GM19351 (cell line): ENCODE data around the gene SNAPC2.

ENCODE experiments used
- ATAC-seq: cut with Tn5 transposase; IDR thresholded peaks from one replicate; pipeline ENCODE4 v1.9.1; 2021; ENCODE audit warnings: mild to moderate bottlenecking, moderate library complexity; ENCODE audit not compliant: unreplicated experiment

The SNAPC2 gene

GRCh38 chr19:7919610-7920518 is at the start of gene SNAPC2:
Gene SNAPC2, plus strand, starts transcription at chr19:7920338. Its CDS starts 29 bp downstream, at chr19:7920367.
- ATAC-seq, result peak; percentile 54

GRCh38 chr19:7870571-7871436 is 49.3 kb upstream of the SNAPC2 start:
- ATAC-seq, result no peak

- ATAC-seq, result no peak
These were observed 48.5 kb upstream of the SNAPC2 start for GRCh38 chr19:7871437-7872305.

- ATAC-seq, result no peak
These were observed 47.6 kb upstream of the SNAPC2 start for GRCh38 chr19:7872306-7873204.

GRCh38 chr19:7873304-7874075 is 46.6 kb upstream of the SNAPC2 start:
- no peak for ATAC-seq

GRCh38 chr19:7874076-7874896 is 45.9 kb upstream of the SNAPC2 start, which contains the start of gene PRR36:
Gene PRR36, minus strand, starts transcription at chr19:7874390. Its CDS starts 701 bp downstream, at chr19:7873689.
- ATAC-seq, result no peak

GRCh38 chr19:7874897-7875273 is 45.3 kb upstream of the SNAPC2 start:
- ATAC-seq, result no peak

- ATAC-seq, result no peak
These were observed 42.8 kb upstream of the SNAPC2 start for GRCh38 chr19:7877249-7877836.

- no peak for ATAC-seq
These were observed 40.9 kb upstream of the SNAPC2 start for GRCh38 chr19:7879111-7879807.

GRCh38 chr19:7879836-7880235 is 40.3 kb upstream of the SNAPC2 start:
- no peak for ATAC-seq

- no peak for ATAC-seq
These were observed 38.2 kb upstream of the SNAPC2 start for GRCh38 chr19:7881910-7882309.

- ATAC-seq, result no peak
These were observed 37.0 kb upstream of the SNAPC2 start for GRCh38 chr19:7883105-7883504.

- ATAC-seq, result no peak
These were observed 36.2 kb upstream of the SNAPC2 start for GRCh38 chr19:7883796-7884570.

GRCh38 chr19:7885818-7886217 is 34.3 kb upstream of the SNAPC2 start:
- no peak for ATAC-seq

GRCh38 chr19:7887408-7888144 is 32.6 kb upstream of the SNAPC2 start:
- no peak for ATAC-seq
